Nephron progenitor cell (in vitro differentiated cells): Measurements from ENCODE around the gene GMDS.

Experiments
- DNase-seq: peaks from one replicate; pipeline ENCODE4 v3.0.0; 2021
- H3K27ac Mint-ChIP-seq: 2 replicates; pipeline ENCODE4 v1.8.0; 2021; ENCODE audit warnings: mild to moderate bottlenecking, moderate library complexity, mixed read lengths
- H3K27me3 Mint-ChIP-seq: 2 replicates; pipeline ENCODE4 v1.8.0; 2021; ENCODE audit warnings: mild to moderate bottlenecking, low read depth, mixed read lengths; ENCODE audit not compliant: poor library complexity
- H3K36me3 Mint-ChIP-seq: 2 replicates; pipeline ENCODE4 v1.8.0; 2021; ENCODE audit warnings: low read depth, mixed read lengths
- H3K4me1 Mint-ChIP-seq: 2 replicates; pipeline ENCODE4 v1.8.0; 2021; ENCODE audit warnings: mixed read lengths
- H3K4me3 Mint-ChIP-seq: 2 replicates; pipeline ENCODE4 v1.8.0; 2021; ENCODE audit warnings: mild to moderate bottlenecking, moderate library complexity, mixed read lengths
- H3K9me3 Mint-ChIP-seq: 2 replicates; pipeline ENCODE4 v1.8.0; 2021; ENCODE audit warnings: mild to moderate bottlenecking, moderate library complexity, mixed read lengths
- TF ChIP-seq, protein P1 (sequence below): fragments of 200-600 bp; sonication (generic); IDR thresholded peaks from 2 replicates; pipeline ENCODE4 v1.5.0; 2021; ENCODE audit warnings: antibody characterized with exemption

Gene GMDS

DNA sequence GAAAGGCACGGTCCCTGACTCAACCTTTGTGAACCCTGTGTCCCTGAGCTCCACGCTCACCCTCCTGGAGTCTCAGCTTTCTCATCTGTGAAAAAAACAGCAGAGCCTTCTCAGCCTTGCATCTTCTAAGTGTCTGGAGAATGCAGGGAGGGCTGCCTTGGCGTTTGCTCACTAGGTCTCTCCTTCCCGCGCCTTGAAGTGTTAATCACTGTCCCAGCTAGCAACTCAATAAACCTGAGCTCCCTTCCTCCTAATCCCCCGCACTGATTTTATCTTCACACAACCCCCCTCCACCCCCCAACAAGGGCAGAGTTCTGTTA is 670.6 kb downstream of the GMDS start:
- Mint-ChIP-seq H3K9me3 (peaks cover 27% of the 10 kb centered on the region), H3K4me1 (peaks cover 71% of the 10 kb centered on the region), H3K4me3 (peak overlapping the region; percentile 38), H3K27me3 (peaks cover 9% of the 10 kb centered on the region), H3K36me3 (peaks cover 20% of the 10 kb centered on the region), H3K27ac (peak overlapping the region; percentile 99)
- TF ChIP-seq, protein P1, sequence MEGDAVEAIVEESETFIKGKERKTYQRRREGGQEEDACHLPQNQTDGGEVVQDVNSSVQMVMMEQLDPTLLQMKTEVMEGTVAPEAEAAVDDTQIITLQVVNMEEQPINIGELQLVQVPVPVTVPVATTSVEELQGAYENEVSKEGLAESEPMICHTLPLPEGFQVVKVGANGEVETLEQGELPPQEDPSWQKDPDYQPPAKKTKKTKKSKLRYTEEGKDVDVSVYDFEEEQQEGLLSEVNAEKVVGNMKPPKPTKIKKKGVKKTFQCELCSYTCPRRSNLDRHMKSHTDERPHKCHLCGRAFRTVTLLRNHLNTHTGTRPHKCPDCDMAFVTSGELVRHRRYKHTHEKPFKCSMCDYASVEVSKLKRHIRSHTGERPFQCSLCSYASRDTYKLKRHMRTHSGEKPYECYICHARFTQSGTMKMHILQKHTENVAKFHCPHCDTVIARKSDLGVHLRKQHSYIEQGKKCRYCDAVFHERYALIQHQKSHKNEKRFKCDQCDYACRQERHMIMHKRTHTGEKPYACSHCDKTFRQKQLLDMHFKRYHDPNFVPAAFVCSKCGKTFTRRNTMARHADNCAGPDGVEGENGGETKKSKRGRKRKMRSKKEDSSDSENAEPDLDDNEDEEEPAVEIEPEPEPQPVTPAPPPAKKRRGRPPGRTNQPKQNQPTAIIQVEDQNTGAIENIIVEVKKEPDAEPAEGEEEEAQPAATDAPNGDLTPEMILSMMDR, result no peak
- no peak for DNase-seq

DNA sequence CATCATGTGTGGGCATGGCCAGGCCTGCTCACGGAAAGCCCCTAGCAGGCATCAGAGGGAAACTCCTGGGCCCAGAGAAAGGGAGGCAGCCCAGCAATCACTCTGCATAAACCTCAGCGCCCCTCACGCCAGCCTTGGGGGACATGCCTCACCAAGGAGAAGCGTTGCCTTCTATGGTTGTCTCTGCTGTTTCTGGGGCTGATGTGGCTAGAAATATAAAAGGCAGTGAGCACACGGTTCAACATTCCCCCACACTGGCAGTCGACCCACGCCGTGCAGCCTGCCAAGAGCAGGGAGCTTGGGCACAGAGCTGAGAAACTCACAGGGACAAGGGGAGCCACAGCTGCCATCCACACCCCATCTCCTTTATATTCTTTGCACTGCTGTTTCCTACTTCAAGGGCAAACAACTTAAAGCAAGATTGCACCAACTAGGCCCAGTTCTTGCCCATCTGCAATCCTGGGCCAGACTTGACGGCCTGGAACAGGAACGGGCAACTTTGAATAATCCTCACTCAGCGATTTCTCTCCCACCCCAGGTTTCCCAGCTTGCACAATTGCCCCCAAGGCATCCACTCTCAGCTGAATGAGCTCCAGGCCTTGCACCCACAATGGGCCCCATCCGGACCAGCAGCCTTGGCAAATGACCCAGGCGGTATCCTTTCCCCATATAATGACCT is 671.2 kb downstream of the GMDS start:
- peak overlapping the region; percentile 99 for H3K27ac Mint-ChIP-seq
- peaks cover 28% of the 10 kb centered on the region for H3K9me3 Mint-ChIP-seq
- peak overlapping the region; percentile 38 for H3K4me3 Mint-ChIP-seq
- DNase-seq, result no peak
- TF ChIP-seq, protein P1, result no peak
- peaks cover 7% of the 10 kb centered on the region for H3K27me3 Mint-ChIP-seq
- H3K4me1 Mint-ChIP-seq, result peaks cover 67% of the 10 kb centered on the region
- H3K36me3 Mint-ChIP-seq, result peaks cover 20% of the 10 kb centered on the region
